LoVo (cell line): Measurements from ENCODE around the gene NIPSNAP3A.

Experiments
- DNase-seq: peaks from one replicate; pipeline ENCODE4 v3.0.0-alpha.2; 2016; ENCODE audit warnings: low spot score

The NIPSNAP3A gene

DNA sequence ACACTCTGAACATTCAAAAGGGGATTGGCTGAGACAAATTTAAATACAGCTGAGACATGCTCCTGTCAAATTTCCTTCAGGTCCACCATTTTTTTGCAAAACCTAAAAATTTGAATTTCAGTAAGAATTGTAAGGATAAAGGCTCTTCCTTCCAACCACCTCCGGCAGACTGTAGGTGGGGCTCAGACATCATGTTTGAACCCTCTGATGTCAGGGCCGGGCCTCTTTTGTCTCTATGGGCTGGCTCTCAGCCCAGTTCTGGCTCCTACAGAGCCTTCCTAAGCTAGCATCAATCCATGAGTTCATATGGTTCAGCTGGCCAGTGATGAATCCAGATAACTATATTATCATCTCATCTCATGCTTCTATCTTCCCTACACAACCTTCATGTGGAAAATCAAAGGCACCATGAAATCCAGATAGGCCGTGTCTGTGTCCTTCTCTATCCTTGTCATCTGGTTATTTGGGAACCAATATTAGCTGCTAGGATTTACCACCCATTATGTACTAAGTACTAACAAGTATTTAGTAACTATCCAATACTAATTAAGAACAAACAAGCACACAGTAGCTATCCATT lies 60.6 kb downstream of the NIPSNAP3A start:
- no peak for DNase-seq
